HepG2 (cell line): Measurements from ENCODE around the gene SLC16A7. TPM values are rescaled to one million over a fixed set of nuclear protein-coding genes. Genes with fewer than 3 reads are reported as not detected.

Experiments
- ATAC-seq: fragments of 200-7000 bp; cut with Tn5 transposase; 3 replicates; pipeline ENCODE4 v1.9.1; 2020; ENCODE audit warnings: mild to moderate bottlenecking, moderate library complexity
- BruUV-seq: library from RNA; stranded (reverse); fragments of 400-500 nt; replicated peaks from 2 replicates; lab custom pipeline; 2021; lab: Mats Ljungman, UMichigan
- CTCF ChIA-PET: fragments of 300-600 bp; formaldehyde crosslinking; extraction: SDS; loops from one replicate; lab custom pipeline; 2021; ENCODE audit warnings: low total read pairs, inconsistent platforms, low intra/inter-chr PET ratio; lab: Yijun Ruan, JAX
- POLR2A ChIA-PET: fragments of 350-600 bp; sonication (Branson Sonifier 250); formaldehyde crosslinking; loops from one replicate; lab custom pipeline; 2020; ENCODE audit warnings: antibody characterized with exemption, inconsistent platforms; lab: Yijun Ruan, JAX
- DNase-seq: peaks from one replicate; pipeline ENCODE4 v3.0.0-alpha.2; 2015; ENCODE audit warnings: low spot score
- FAIRE-seq: peaks from 3 replicates; lab custom pipeline; 2011; peaks lifted over from hg19 to GRCh38; lab: Jason Lieb, UNC
- H2AFZ ChIP-seq: one replicate; pipeline ENCODE4 v1.6.1; 2011; ENCODE audit warnings: low read length, inconsistent platforms
- H3K27ac ChIP-seq: fragments of 300-600 bp; 3 replicates; pipeline ENCODE4 v1.8.0; 2011; ENCODE audit warnings: mixed run types, mild to moderate bottlenecking, mixed read lengths, low read length, inconsistent platforms; ENCODE audit not compliant: insufficient read depth; ENCODE audit errors: extremely low read length
- H3K27me3 ChIP-seq, 2 experiments: fragments of 200-600 bp in 1 of 2; 2 replicates in 1 of 2; 3 replicates in 1 of 2; pipeline versions ENCODE4 v1.6.0 to v1.8.0; 2011; ENCODE audit warnings: low read length in 2 of 2, mild to moderate bottlenecking in 2 of 2, moderate library complexity in 2 of 2, inconsistent platforms in 1 of 2; ENCODE audit not compliant: insufficient read depth in 2 of 2, control insufficient read depth in 1 of 2
- H3K36me3 ChIP-seq, 2 experiments: fragments of 200-600 bp in 1 of 2; replicated peaks in 1 of 2; 2 replicates in 1 of 2; 3 replicates in 1 of 2; pipeline versions ENCODE4 v1.5.1 to v1.8.0; 2011; ENCODE audit warnings: low read length in 2 of 2, inconsistent platforms in 1 of 2; ENCODE audit not compliant: insufficient read depth in 2 of 2, control insufficient read depth in 1 of 2
- H3K4me1 ChIP-seq: 2 replicates; pipeline ENCODE4 v1.5.1; 2012; ENCODE audit warnings: low read length, inconsistent platforms; ENCODE audit not compliant: insufficient read depth
- H3K4me2 ChIP-seq: 2 replicates; pipeline ENCODE4 v1.6.0; 2011; ENCODE audit warnings: low read depth, low read length, inconsistent platforms
- H3K4me3 ChIP-seq, 3 experiments: fragments of 200-600 bp in 1 of 3; sonication (generic), shearing (Covaris generic) in 1 of 3; replicated peaks in 1 of 3; 2 replicates each; pipeline ENCODE4 v1.5.1; 2011 to 2016; ENCODE audit warnings: low read length in 3 of 3, inconsistent platforms in 2 of 3, low read depth in 2 of 3, mild to moderate bottlenecking in 2 of 3, control low read depth in 1 of 3, mixed read lengths in 1 of 3; ENCODE audit not compliant: insufficient read depth in 1 of 3
- H3K79me2 ChIP-seq: one replicate; pipeline ENCODE4 v1.6.1; 2011; ENCODE audit warnings: low read length, inconsistent platforms; ENCODE audit not compliant: insufficient read depth
- H3K9ac ChIP-seq: 2 replicates; pipeline ENCODE4 v1.6.0; 2011; ENCODE audit warnings: mild to moderate bottlenecking, low read depth, low read length, inconsistent platforms; ENCODE audit not compliant: insufficient read depth
- H3K9me3 ChIP-seq: 2 replicates; pipeline ENCODE4 v1.5.1; 2012; ENCODE audit warnings: mild to moderate bottlenecking, low read length
- H4K20me1 ChIP-seq: 2 replicates; pipeline ENCODE4 v1.6.0; 2011; ENCODE audit warnings: inconsistent platforms, mild to moderate bottlenecking, low read length, moderate library complexity; ENCODE audit not compliant: insufficient read depth
- ETV6 ChIP-seq: sonication (generic); formaldehyde crosslinking; conservative IDR thresholded peaks from 2 replicates; pipeline ENCODE4 v1.4.0; 2020; ENCODE audit warnings: missing genetic modification reagents
- HDAC1 ChIP-seq: sonication (generic); formaldehyde crosslinking; IDR thresholded peaks from 2 replicates; pipeline ENCODE4 v1.5.1; 2020; ENCODE audit warnings: mild to moderate bottlenecking, missing genetic modification reagents
- KAT2B ChIP-seq: fragments of 150-350 bp; IDR thresholded peaks from 2 replicates; pipeline ENCODE4 v1.6.1; 2014; ENCODE audit warnings: low read depth, low read length, borderline replicate concordance
- KAT7 ChIP-seq: IDR thresholded peaks from 2 replicates; pipeline ENCODE4 v1.6.1; 2018; ENCODE audit warnings: borderline replicate concordance, missing compliant biosample characterization
- MEF2D ChIP-seq: sonication (generic); formaldehyde crosslinking; IDR thresholded peaks from 2 replicates; pipeline ENCODE4 v1.5.1; 2020; ENCODE audit warnings: mild to moderate bottlenecking, missing genetic modification reagents
- SOX13 ChIP-seq, 3 experiments: fragments of 450-650 bp in 1 of 3; sonication (generic) in 1 of 3; formaldehyde crosslinking in 1 of 3; IDR thresholded peaks in 2 of 3; conservative IDR thresholded peaks in 1 of 3; 2 replicates each; pipeline versions ENCODE4 v1.5.0 to v1.6.1; 2016 to 2020; ENCODE audit warnings: antibody characterized with exemption in 1 of 3, mild to moderate bottlenecking in 1 of 3, missing compliant biosample characterization in 1 of 3, missing genetic modification reagents in 1 of 3, moderate library complexity in 1 of 3
- ZNF468 ChIP-seq: sonication (generic); formaldehyde crosslinking; IDR thresholded peaks from 2 replicates; pipeline ENCODE4 v1.8.0; 2022; ENCODE audit warnings: mild to moderate bottlenecking, moderate library complexity, missing genetic modification reagents
- ZNF878 ChIP-seq: sonication (generic); formaldehyde crosslinking; IDR thresholded peaks from 2 replicates; pipeline ENCODE4 v1.8.1; 2023; ENCODE audit warnings: mild to moderate bottlenecking, missing genetic modification reagents, moderate library complexity
- WGBS: methylation state at CpG from one replicate; pipeline ENCODE4 v1.1.6; 2017; ENCODE audit warnings: low lambda C conversion rate; 5-methylcytosine and 5-hydroxymethylcytosine counted together
- in situ Hi-C: cut with HindIII; loops from 2 replicates; pipeline ENCODE4 v1.10.0; 2017; ENCODE audit warnings: low pct_unique_long_range_greater_than_20kb; ENCODE audit not compliant: extremely low pct_ligation_motif_present
- intact Hi-C: fragments of 100-400 bp; cut with micrococcal nuclease; formaldehyde crosslinking; loops from one replicate; pipeline ENCODE4 v1.10.0; 2022; ENCODE audit not compliant: unreplicated experiment
- polyA plus RNA-seq, 8 experiments: library from polyadenylated mRNA; depleted of rRNA in 3 of 8; stranded (reverse) in 7 of 8; unstranded in 1 of 8; fragments of >200 nt; fragmentation: Illumina TruSeq in 4 of 8; extraction: Trizol in 4 of 8; gene quantifications; 2 replicates each; pipeline versions ENCODE4 v1.2.1 to v1.2.3, GENCODE V29; 2011 to 2016; ENCODE audit warnings: low read depth in 4 of 8, missing spikeins in 1 of 8, mixed read lengths in 1 of 8; ENCODE audit not compliant: insufficient read depth in 1 of 8
- total RNA-seq, 5 experiments: library from RNA; depleted of rRNA; stranded (reverse); fragments of >200 nt; fragmentation: Illumina TruSeq; extraction: Trizol; gene quantifications; 2 replicates each; pipeline ENCODE4 v1.2.3, GENCODE V29; 2016; ENCODE audit warnings: low read depth in 1 of 5
- TF ChIP-seq, protein P1 (sequence below): sonication (generic); formaldehyde crosslinking; IDR thresholded peaks from 2 replicates; pipeline ENCODE4 v1.4.0; 2020; ENCODE audit warnings: missing genetic modification reagents

SLC16A7 gene
- total and polyA plus RNA-seq, 2 of the 13 experiments (the other 11 are each of a cell fraction or from before 2014, with no cell fraction given), result 1.3 to 1.6 TPM

DNA sequence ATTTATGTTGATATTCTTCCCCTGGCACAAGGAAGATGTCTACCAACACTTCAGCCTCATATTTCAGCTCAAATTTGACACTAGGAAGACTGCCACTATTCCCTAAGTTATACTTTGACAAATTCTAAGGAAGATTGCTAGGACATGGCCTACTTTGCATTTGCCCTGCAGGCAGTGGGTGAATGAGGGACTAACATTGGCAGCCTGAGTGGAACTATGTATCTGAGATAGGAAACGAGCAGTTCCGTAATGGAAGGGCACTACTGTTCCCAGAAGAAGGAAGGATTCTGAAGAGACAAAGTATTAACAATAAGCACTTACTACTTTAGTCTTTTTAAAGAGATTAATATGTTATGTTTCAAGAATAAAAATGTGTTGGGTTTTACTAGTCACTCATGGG, 115.1 kb downstream of the SLC16A7 start:
- FAIRE-seq, result no peak
- no peak overlapping the region for H3K27ac ChIP-seq
- in situ Hi-C loops, result no loop called here

DNA sequence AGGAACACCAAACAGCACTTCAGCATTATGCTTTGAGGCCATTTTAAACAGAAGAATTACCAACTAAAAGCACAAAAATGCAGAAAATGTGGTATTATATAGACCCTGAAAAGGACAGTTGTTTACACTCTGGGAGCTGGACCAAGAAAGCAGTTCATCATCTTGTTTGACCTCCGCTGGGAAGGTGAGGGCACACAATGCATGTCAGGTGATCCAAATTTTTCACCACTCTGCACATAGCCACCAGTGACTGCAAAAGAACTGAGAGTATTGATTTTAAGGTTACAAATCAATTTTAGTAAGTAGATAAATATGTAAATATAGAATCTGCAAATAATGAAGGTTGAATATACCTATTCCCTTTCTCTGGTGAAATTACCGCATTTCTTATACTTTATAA, 119.6 kb downstream of the SLC16A7 start:
- Histone ChIP-seq H3K79me2 (no peaks in the 10 kb centered on the region), H3K4me3 (no peak overlapping the region), H3K9me3 (peaks cover 14% of the 10 kb centered on the region), H3K4me2 (no peak overlapping the region), H3K36me3 (no peaks in the 10 kb centered on the region), H3K4me1 (no peaks in the 10 kb centered on the region), H3K27ac (no peak overlapping the region), H3K27me3 (no peaks in the 10 kb centered on the region), H2AFZ (no peak overlapping the region), H4K20me1 (no peaks in the 10 kb centered on the region), H3K9ac (no peak overlapping the region)
- TF ChIP-seq KAT7 (CRISPR knock-in tag) (no peak), KAT2B (peak; percentile 44; the same call in 1 of the 2 replicates), SOX13 (IDR thresholded peaks at IDR 0.05) (no peak), SOX13 (CRISPR knock-in tag; conservative IDR thresholded peaks at IDR 0.05 in 1 of 2, IDR thresholded peaks at IDR 0.05 in 1 of 2) (peak in 1 of 2 experiments; percentile 35; a peak in 1 of 4 replicates)
- ChIA-PET CTCF (no interaction called here), POLR2A (no interaction called here)
- FAIRE-seq (no peak), DNase-seq (peak; percentile 9), ATAC-seq (no peak)
- intact Hi-C loops, result no loop called here
- 29% methylated on average over 2 of the region's 2 CpGs for WGBS
- in situ Hi-C loops, result no loop called here
- no TSS peak for BruUV-seq

More for the DNA sequence above, 115.1 kb downstream of the SLC16A7 start:
- ATAC-seq, result no peak
- no peak for DNase-seq
- H3K36me3 ChIP-seq, result no peaks in the 10 kb centered on the region
- intact Hi-C loops, result no loop called here
- no peak overlapping the region for H3K9ac ChIP-seq
- H3K27me3 ChIP-seq, result no peaks in the 10 kb centered on the region
- H3K4me3 ChIP-seq, result no peak overlapping the region
- WGBS, result 49% methylated on average over 2 of the region's 2 CpGs
- H2AFZ ChIP-seq, result no peak overlapping the region
- no peaks in the 10 kb centered on the region for H3K79me2 ChIP-seq
- H3K4me1 ChIP-seq, result no peaks in the 10 kb centered on the region
- TF ChIP-seq, protein P1, sequence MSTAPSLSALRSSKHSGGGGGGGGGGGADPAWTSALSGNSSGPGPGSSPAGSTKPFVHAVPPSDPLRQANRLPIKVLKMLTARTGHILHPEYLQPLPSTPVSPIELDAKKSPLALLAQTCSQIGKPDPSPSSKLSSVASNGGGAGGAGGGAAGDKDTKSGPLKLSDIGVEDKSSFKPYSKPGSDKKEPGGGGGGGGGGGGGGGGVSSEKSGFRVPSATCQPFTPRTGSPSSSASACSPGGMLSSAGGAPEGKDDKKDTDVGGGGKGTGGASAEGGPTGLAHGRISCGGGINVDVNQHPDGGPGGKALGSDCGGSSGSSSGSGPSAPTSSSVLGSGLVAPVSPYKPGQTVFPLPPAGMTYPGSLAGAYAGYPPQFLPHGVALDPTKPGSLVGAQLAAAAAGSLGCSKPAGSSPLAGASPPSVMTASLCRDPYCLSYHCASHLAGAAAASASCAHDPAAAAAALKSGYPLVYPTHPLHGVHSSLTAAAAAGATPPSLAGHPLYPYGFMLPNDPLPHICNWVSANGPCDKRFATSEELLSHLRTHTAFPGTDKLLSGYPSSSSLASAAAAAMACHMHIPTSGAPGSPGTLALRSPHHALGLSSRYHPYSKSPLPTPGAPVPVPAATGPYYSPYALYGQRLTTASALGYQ (CRISPR knock-in tag), result no peak
- no peak for TF ChIP-seq ZNF468 (CRISPR knock-in tag)
- TF ChIP-seq ETV6 (CRISPR knock-in tag), result no peak
- no peak for TF ChIP-seq MEF2D (CRISPR knock-in tag)
- no peak for TF ChIP-seq ZNF878 (CRISPR knock-in tag)
- no peak for TF ChIP-seq HDAC1
- peaks cover 11% of the 10 kb centered on the region for H3K9me3 ChIP-seq
- H3K4me2 ChIP-seq, result no peak overlapping the region
- no TSS peak for BruUV-seq
- H4K20me1 ChIP-seq, result no peaks in the 10 kb centered on the region
- CTCF ChIA-PET, result no interaction called here
- POLR2A ChIA-PET, result no interaction called here
